ENCODE data around the gene RFXAP.

RFXAP gene

GRCh38 chr13:36839281-36839680, 20.3 kb downstream of the RFXAP start:
- no peaks in the 10 kb centered on the region for H3K36me3 Mint-ChIP-seq
- H3K9me3 Mint-ChIP-seq, result no peaks in the 10 kb centered on the region
- no peak overlapping the region for H3K27ac Mint-ChIP-seq
- H3K4me3 Mint-ChIP-seq, result no peak overlapping the region
- H3K27me3 Mint-ChIP-seq, result no peaks in the 10 kb centered on the region
- ATAC-seq, result no peak
- H3K4me1 Mint-ChIP-seq, result no peaks in the 10 kb centered on the region

- no peaks in the 10 kb centered on the region for H3K4me1 Mint-ChIP-seq
- H3K36me3 Mint-ChIP-seq, result no peaks in the 10 kb centered on the region
- H3K27ac Mint-ChIP-seq, result no peak overlapping the region
- H3K27me3 Mint-ChIP-seq, result no peaks in the 10 kb centered on the region
- no peak for ATAC-seq
- no peaks in the 10 kb centered on the region for H3K9me3 Mint-ChIP-seq
- no peak overlapping the region for H3K4me3 Mint-ChIP-seq
Observed at GRCh38 chr13:36839981-36840380, 21.0 kb downstream of the RFXAP start.

GRCh38 chr13:36840718-36841250, 21.8 kb downstream of the RFXAP start:
- no peaks in the 10 kb centered on the region for H3K27me3 Mint-ChIP-seq
- ATAC-seq, result no peak
- no peaks in the 10 kb centered on the region for H3K4me1 Mint-ChIP-seq
- no peaks in the 10 kb centered on the region for H3K36me3 Mint-ChIP-seq
- H3K27ac Mint-ChIP-seq, result no peak overlapping the region
- H3K4me3 Mint-ChIP-seq, result no peak overlapping the region
- no peaks in the 10 kb centered on the region for H3K9me3 Mint-ChIP-seq

GRCh38 chr13:36841391-36841790, 22.4 kb downstream of the RFXAP start:
- Mint-ChIP-seq H3K4me3 (no peak overlapping the region), H3K9me3 (no peaks in the 10 kb centered on the region), H3K36me3 (no peaks in the 10 kb centered on the region), H3K4me1 (no peaks in the 10 kb centered on the region), H3K27me3 (no peaks in the 10 kb centered on the region), H3K27ac (no peak overlapping the region)
- no peak for ATAC-seq

GRCh38 chr13:36847606-36848005, 28.6 kb downstream of the RFXAP start:
- Mint-ChIP-seq H3K9me3 (no peaks in the 10 kb centered on the region), H3K4me3 (no peak overlapping the region), H3K27ac (no peak overlapping the region), H3K27me3 (peaks cover 13% of the 10 kb centered on the region), H3K36me3 (no peaks in the 10 kb centered on the region), H3K4me1 (no peaks in the 10 kb centered on the region)
- ATAC-seq, result no peak

- H3K4me3 Mint-ChIP-seq, result no peak overlapping the region
- ATAC-seq, result peak; percentile 47
- no peaks in the 10 kb centered on the region for H3K4me1 Mint-ChIP-seq
- H3K27ac Mint-ChIP-seq, result no peak overlapping the region
- peaks cover 15% of the 10 kb centered on the region for H3K27me3 Mint-ChIP-seq
- no peaks in the 10 kb centered on the region for H3K36me3 Mint-ChIP-seq
- no peaks in the 10 kb centered on the region for H3K9me3 Mint-ChIP-seq
Observed at GRCh38 chr13:36848199-36848982, 29.4 kb downstream of the RFXAP start.

- Mint-ChIP-seq H3K27ac (no peak overlapping the region), H3K9me3 (no peaks in the 10 kb centered on the region), H3K27me3 (peaks cover 25% of the 10 kb centered on the region), H3K36me3 (no peaks in the 10 kb centered on the region), H3K4me1 (no peaks in the 10 kb centered on the region), H3K4me3 (no peak overlapping the region)
- no peak for ATAC-seq
Observed at GRCh38 chr13:36850790-36851438, 31.9 kb downstream of the RFXAP start.

GRCh38 chr13:36857253-36857652, 38.2 kb downstream of the RFXAP start:
- ATAC-seq, result no peak
- Mint-ChIP-seq H3K36me3 (no peaks in the 10 kb centered on the region), H3K4me3 (no peak overlapping the region), H3K27me3 (peaks cover 22% of the 10 kb centered on the region), H3K27ac (no peak overlapping the region), H3K4me1 (no peaks in the 10 kb centered on the region), H3K9me3 (no peaks in the 10 kb centered on the region)

- peak; percentile 45 for ATAC-seq
- Mint-ChIP-seq H3K36me3 (no peaks in the 10 kb centered on the region), H3K4me1 (no peaks in the 10 kb centered on the region), H3K9me3 (no peaks in the 10 kb centered on the region), H3K27me3 (peaks cover 29% of the 10 kb centered on the region), H3K4me3 (no peak overlapping the region), H3K27ac (no peak overlapping the region)
Observed at GRCh38 chr13:36858290-36858689, 39.3 kb downstream of the RFXAP start.

- Mint-ChIP-seq H3K27me3 (peaks cover 31% of the 10 kb centered on the region), H3K27ac (no peak overlapping the region), H3K36me3 (no peaks in the 10 kb centered on the region), H3K4me3 (no peak overlapping the region), H3K4me1 (no peaks in the 10 kb centered on the region), H3K9me3 (no peaks in the 10 kb centered on the region)
- ATAC-seq, result no peak
Observed at GRCh38 chr13:36859259-36859658, 40.2 kb downstream of the RFXAP start.

- Mint-ChIP-seq H3K27me3 (peaks cover 34% of the 10 kb centered on the region), H3K36me3 (no peaks in the 10 kb centered on the region), H3K4me1 (no peaks in the 10 kb centered on the region), H3K9me3 (no peaks in the 10 kb centered on the region), H3K4me3 (no peak overlapping the region), H3K27ac (no peak overlapping the region)
- ATAC-seq, result no peak
Observed at GRCh38 chr13:36862002-36862685, 43.1 kb downstream of the RFXAP start.

- Mint-ChIP-seq H3K27me3 (peaks cover 34% of the 10 kb centered on the region), H3K4me3 (no peak overlapping the region), H3K9me3 (no peaks in the 10 kb centered on the region), H3K4me1 (no peaks in the 10 kb centered on the region), H3K36me3 (no peaks in the 10 kb centered on the region), H3K27ac (no peak overlapping the region)
- no peak for ATAC-seq
Observed at GRCh38 chr13:36862722-36863121, 43.7 kb downstream of the RFXAP start.

GRCh38 chr13:36865265-36865664, 46.2 kb downstream of the RFXAP start:
- Mint-ChIP-seq H3K9me3 (no peaks in the 10 kb centered on the region), H3K27me3 (peaks cover 45% of the 10 kb centered on the region), H3K36me3 (no peaks in the 10 kb centered on the region), H3K27ac (no peak overlapping the region), H3K4me3 (no peak overlapping the region), H3K4me1 (no peaks in the 10 kb centered on the region)
- ATAC-seq, result no peak

- no peak overlapping the region for H3K4me3 Mint-ChIP-seq
- H3K36me3 Mint-ChIP-seq, result no peaks in the 10 kb centered on the region
- ATAC-seq, result no peak
- H3K4me1 Mint-ChIP-seq, result no peaks in the 10 kb centered on the region
- H3K27me3 Mint-ChIP-seq, result peaks cover 45% of the 10 kb centered on the region
- no peaks in the 10 kb centered on the region for H3K9me3 Mint-ChIP-seq
- no peak overlapping the region for H3K27ac Mint-ChIP-seq
Observed at GRCh38 chr13:36866232-36866631, 47.2 kb downstream of the RFXAP start.

GRCh38 chr13:36870050-36870692, 51.1 kb downstream of the RFXAP start:
- Mint-ChIP-seq H3K4me3 (no peak overlapping the region), H3K27ac (no peak overlapping the region), H3K27me3 (peaks cover 24% of the 10 kb centered on the region), H3K9me3 (no peaks in the 10 kb centered on the region), H3K4me1 (no peaks in the 10 kb centered on the region), H3K36me3 (no peaks in the 10 kb centered on the region)
- ATAC-seq, result no peak

Measured in stimulated activated memory B cell treated with anti-CD40 and anti-IgM and Interleukin-4, amounts not matched to agents 10 μg/mL and 1 μg/mL and 100 μg/mL, for 72 hours (primary cell).